CD4-positive, alpha-beta T cell treated with Interleukin-1 beta for 1 hour (primary cell): ENCODE data around the gene TENM3.
"Not testable (repeated sequence)": the region's sequence is repeated elsewhere in the genome, so short reads cannot be mapped to it uniquely, and the experiment has no call there.

Source experiments
- DNase-seq, 2 donors: peaks; one replicate each; pipeline ENCODE4 v3.0.0-alpha.2; 2020 to 2022

Gene TENM3

DNA sequence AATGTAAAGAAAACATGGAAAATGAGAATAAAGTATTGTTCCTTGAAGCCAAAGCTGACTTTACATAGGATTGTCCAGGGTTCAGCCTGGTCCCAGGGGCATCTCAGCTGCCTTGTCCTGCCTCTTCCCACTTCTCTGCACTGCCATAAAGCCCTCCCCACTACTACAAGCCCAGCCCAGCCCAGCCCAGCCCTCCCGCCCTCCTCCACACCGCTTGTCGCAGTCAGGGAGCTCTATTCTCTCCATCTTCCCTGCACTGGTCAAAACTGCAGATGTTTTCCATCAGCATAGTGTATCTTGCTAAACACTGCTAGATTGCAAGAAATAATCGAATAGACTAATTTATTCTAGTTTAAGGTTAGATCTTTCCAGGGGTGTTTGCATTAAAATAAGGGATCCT is 100.3 kb downstream of the TENM3 start:
- no peak for DNase-seq

DNA sequence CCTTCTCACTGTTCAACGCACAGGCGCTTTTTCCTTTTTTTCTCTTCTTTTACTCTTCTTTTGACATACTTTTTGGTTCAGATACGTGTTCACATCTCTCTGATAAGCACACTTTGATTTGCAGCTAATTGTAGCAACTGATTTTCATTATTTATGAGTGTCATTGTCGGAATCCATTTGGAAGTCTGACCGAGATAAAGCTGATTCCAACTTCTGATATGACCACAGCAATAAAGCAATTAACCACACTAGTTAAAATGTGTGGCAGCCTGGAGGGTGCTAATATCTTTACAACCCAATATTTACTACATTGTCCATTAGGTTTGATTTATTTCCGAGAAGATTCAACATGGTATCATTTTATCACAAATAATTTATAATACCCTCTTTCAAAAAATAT is 101.8 kb downstream of the TENM3 start:
- DNase-seq, result no peak

DNA sequence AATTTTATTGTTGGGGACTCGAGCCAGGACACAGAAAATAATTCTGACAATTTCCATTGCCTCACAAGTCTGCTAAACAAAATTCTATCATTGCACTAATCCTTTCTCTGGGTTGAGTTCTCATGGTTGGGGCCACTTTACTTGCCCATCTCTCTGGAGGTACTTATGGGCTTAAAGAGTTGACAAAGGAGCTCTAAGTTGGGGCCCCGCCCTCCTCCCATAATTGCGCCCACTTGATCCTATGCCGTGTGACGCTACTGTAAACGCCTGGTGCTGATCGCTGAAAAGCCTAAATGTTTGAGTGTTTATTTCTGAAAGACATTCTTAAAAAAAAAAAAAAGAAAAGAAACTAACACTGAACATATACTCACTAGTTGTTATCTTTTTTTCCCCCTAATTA is 103.0 kb downstream of the TENM3 start:
- no peak for DNase-seq

DNA sequence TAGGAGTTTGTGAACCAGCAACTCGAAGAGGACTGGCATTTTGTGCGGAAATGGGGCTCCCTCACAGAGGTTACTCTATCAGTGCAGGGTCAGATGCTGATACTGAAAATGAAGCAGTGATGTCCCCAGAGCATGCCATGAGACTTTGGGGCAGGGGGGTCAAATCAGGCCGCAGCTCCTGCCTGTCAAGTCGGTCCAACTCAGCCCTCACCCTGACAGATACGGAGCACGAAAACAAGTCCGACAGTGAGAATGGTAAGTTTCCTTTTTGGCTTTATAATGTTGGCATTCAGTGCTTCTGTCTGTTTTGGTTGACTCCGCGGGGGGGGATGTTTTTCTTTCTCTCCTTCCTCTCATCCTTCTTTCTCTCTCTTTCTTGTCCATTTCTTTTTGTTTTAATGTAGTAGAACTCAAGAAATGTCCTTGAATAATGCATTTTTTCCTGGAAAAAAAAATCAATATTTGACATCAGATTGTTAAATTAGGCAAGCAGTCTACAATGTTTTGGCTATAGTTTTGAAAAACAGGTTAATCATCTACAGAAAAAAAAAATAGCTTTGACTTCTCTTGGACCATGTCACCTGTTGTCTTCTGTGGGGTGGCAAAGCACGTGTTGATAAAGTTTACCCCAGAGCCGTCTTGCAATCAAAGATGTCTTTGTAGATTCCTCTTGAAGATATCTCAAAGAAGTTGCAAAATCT is 103.6 kb downstream of the TENM3 start:
- DNase-seq, result no peak

DNA sequence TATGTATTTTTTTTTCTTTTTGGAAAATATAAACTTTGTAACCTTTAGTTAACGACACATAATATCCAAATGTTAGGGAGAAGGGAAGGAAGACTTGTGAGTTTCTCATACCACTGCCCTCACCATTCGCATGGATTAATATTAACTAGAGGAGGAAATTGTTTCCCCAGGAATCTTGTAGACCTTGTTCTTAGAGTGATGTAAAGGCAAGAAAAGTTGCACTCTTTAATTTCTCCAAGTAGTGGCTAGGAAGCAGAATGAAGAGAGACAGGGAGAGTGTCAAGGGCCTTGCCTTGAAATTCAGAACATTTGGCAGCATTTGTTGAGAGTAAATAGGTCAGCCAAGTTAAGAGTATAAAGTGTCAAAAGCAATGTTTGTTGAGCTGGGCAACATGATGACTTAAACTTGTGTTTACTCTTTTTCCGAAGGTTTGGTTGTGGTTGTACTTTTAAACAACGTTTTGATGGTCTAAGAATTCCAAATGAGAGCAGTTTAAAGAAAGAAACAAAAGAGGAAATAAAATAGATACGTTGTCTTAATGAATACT is 105.7 kb downstream of the TENM3 start:
- no peak for DNase-seq

DNA sequence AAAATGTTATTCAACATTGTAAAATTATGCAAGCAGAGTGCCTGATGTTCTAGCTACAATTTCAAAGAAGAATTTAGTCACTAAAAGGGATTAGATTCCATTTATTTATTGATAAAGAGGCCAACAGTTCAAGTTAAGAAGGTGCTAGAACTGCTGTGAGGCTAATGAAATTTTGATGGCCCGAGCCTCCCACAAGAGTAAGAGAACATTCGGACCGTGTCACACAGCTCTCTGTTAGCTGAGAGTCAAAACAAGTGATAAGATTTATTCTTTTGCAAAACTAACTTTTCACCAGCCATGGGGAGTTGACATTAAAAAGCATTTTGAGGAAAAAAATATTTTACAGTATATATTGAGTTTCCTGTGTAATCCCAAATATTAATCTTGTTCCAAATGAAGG is 106.8 kb downstream of the TENM3 start:
- DNase-seq, result no peak

DNA sequence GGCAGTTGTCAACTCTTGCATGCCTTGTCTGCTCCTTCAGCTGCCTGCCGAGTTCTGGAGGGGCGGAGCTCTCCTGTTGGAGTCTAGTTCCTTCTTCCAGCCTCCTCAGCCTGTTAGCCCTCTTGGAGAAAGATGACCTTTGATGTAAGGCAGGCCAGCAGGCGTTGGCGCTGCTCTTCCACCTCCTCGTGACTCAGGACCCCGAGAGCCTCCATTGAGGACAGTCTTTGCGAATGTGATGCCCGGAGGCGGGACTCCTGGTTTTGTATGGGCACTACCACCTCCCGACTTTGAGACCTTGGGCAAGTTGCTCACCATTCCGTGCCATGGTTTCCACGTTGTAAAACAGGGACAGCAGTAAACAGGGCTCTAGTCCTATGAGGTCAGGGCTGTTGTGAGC is 108.3 kb downstream of the TENM3 start:
- DNase-seq, result no peak

DNA sequence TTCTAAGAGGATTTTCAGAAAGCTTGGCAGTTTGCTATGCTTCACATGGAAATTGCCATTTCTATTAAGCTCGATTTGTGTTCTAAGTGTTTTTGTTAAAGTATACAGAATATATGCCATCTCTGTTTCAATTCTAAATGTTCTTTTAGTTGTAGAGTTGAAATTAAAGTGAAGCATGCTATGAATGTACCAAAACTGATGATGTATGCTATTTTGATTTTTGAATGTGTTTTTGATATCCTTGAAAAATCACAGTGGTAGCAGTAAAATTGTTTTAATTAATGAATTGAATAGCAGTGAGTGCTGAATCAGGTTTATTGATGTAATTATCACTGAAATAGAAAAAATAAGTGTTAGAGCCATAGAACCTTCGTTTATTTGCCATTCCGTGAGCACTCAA is 110.9 kb downstream of the TENM3 start:
- DNase-seq, result no peak

DNA sequence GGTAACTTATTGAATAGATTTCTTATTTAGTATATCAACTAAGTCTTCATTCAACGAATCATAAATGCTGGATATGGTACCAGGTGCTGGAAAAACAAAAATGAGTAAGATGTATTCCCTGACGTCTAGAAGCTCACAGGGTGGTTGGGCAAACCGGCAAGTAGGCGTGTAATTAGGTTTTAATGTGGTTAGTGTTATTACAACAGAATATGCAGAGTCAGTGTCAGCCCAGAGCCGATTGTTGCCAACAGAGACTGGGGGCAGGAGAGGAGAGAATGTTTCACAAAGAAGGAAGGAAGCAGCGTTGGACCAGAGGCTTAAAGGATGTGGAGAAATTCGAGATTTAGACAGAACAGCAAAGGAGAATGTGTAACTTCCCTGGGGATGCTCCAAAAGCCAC is 111.7 kb downstream of the TENM3 start:
- DNase-seq, result no peak

DNA sequence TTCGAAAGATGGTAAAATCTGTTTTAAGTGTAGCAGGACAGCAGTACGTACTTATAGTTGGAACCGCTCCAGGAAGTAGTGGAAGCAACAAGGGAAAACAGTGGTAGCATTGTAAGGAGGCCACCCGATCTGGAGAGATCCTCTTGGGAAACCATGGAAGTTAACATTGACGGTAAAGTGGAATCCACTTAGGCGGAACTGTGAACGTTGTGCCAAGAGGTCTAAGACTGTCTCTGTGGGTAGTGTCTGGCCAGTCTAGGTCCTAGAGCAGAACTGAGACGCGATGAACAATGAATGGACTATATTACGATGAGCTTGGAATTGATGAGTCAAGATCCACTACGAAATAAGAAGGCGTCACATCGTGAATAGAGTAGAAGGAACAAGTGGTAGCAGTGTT is 124.0 kb downstream of the TENM3 start:
- DNase-seq, result no peak

DNA sequence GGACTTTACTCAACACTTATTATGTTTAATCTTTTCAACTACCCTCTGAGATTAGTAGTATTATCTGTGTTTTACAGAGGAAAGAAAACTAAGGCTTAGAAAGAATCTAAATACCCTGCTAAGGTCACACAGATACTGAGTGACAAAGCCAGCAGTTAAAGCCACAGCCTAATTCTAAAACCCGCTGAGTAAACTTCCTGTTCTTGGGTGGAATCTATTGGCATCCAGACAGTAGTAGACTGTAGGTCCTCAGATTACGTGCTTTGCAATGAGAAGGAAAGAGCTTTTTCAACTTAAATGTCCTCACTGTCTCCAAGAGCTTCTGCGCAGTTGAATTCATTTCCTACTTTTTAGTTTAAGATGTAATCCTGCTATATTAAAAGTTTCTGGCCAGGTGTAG is 126.0 kb downstream of the TENM3 start:
- no peak for DNase-seq

DNA sequence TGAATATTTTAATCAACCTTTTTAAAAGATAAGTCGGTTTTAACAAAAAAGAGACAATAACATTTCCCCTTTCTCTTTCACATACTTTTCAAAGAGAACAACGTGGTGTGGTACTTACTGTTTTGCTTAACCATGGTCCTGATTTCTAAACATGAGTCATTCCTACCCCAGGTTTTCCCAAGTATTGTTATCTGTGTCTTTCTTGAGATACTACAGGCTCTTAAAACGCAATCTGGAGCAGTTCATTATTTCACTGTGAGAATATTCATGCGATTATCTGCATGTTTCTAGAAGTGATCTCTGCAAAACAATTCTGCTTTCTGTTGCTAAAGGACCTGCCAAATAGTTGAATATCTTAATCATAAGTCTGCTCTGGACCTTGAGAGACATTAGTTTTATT is 127.3 kb downstream of the TENM3 start:
- no peak for DNase-seq

DNA sequence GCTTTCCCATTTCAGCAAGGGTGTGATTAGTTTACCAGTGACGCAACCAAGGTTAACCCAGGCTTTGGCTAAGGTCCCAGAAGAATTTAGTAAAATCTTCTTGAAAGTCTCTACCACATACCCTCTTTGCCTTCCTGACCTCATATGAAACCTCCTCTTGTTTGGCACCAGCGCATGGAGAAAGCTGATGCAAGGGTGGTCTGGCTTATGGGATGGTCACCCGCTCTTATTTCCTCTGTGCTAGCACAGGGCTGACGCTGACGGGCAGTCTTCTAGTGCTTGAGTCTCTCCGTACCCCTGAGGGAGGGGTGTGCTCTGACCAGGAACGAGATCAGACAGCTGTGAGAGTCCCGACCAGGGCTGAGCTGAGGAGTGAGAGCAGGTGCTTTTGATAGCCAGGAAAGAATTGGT is 137.6 kb downstream of the TENM3 start:
- no peak for DNase-seq

DNA sequence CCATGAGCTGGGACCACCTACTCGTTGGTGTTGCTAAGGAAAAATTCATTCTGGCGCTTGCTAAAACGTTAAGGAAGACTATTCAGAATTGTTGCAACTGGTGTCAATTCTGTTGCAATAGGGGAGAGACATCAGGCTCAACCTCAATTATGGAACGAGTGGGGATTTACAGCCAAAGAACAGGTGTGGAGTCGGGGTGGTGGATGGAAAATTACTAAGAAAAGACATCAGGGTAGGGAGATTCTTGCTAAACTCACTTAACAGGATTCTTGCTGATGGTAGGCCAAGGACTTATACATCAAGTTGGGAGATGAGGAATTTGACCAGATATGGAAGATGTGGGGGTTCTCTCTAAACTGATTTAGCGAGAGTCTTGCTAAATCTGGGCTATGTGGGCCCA is 139.7 kb downstream of the TENM3 start:
- DNase-seq, result no peak

DNA sequence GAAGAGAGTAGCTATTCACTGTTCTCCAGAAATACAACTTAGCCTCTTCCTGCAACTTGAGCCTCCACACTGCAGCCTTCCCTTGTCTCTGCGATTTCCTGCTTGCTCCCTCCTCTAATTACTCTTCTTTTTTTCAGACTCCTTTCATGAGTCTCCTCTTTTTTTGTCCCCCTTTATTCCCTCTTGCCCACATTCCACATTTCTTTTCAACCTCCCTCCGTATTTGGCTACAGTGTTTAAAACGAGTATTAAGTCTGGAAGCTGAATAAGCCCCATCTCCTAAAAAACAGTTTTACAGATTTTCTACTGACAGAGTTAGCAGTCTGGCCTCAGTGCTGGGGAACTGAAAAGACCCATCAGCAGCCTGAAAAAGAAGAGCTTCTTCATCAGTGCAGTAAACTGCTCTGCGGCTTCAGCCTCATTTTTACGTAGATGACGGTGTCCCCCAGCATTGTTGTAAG is 141.5 kb downstream of the TENM3 start:
- DNase-seq, result no peak

DNA sequence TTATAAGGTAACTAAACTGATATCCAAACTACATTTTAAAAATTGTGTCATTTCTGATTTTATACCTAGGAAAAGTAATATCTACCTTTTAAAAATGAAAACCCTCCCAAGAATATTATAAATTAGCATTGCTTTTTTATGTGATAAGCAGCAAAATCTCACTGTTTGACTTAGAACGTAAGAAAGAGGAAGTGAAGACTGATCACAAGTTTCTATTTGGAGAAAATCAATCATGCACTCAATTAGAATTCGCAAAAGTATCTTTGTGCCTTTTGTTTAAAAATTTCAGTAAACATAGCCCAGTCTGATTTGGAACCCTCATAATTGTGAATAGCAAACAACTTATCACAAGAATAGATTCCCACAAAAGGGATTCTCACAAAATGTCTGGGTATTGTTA is 142.7 kb downstream of the TENM3 start:
- no peak for DNase-seq

DNA sequence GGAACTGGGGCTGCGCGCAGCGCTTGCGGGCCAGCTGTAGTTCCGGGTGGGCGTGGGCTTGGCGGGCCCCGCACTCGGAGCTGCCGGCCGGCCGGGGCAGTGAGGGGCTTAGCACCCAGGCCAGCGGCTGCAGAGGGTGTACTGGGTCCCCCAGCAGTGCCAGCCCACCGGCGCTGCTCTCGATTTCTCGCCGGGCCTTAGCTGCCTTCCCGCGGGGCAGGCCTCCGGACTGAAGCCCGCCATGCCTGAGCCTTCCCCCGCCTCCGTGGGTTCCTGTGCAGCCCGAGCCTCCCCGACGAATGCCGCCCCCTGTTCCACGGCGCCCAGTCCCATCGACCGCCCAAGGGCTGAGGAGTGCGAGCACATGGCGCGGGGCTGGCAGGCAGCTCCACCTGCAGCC is 143.4 kb downstream of the TENM3 start:
- not testable (repeated sequence) for DNase-seq

DNA sequence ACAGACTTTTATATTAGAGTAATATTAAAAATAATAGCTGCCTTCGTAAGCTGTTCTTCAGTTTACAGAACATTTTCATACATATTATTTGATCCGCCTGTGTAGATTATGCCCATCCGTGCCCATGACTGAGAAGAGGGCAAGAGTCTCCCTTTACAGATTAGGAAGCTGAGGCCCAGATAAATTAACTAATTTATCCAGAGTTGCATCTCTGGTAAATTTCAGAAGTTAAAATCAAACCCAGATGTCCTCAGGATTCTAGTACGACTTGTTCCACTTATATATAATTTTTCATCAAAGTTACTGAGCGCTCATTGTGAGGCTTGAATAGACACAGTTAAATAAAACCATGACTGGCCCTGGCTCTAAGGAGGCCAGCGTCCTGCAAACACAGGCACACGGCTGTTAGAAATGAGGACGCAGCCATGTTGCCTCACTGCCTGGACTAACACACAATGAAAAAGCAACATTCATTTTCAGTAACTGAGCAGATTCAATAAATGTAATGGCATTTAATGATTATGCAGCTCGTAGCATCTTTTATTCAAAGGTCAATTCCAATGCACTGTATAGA is 148.0 kb downstream of the TENM3 start:
- DNase-seq, result no peak

DNA sequence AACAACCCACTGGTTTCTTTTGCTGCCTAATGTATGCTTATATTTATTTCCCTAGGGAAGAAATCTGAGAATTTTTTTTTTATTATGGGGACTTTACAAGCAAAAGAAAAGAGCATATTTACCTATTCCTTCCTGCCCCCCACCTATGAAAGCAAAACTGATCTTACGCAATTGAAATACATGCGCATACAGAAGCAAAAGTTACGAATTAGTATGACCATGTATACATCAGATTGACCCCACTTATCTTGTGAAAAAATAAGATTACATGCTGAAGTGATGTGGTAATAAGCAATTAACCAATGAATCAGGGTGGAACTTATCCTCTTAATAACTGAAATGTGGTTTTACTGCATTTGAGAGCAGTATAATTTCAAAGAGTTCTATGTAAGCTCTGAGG is 151.0 kb downstream of the TENM3 start:
- no peak for DNase-seq

DNA sequence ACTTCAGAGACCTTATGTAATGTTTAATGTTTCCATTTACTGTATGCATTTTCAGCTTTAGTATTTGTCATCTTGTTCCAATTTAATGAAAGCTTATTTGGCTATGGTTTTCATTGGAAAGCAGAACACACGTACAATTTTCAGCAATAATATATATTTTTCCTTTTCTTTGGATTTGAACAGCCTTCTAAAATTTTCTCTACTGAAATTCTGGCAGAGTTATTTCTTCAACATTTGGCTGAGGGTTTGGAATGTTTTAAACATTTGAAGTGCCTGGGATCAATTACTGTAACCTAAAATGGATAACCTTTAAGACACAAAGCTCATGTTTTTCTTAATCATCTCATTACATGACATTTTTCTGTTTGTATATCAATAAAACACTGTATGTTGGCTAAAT is 156.9 kb downstream of the TENM3 start:
- DNase-seq, result no peak

DNA sequence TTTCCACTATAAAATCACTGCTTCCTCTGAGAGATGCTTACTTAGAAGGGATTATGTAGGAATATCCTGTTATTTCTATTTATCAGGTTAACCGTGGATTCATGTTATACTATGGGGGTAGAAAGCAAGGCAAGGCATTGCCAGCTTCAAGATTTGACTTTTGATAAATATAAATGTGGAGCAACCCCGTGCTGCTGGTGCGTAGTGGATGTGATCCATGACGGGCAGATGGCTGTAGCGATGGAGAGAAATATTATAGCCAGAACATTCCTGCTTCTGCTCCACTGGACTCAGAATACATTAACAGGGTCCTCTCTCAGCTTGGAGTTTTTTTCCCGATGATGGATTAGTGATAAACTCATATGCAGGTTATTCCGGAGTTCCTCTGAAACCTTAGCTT is 157.6 kb downstream of the TENM3 start:
- no peak for DNase-seq

DNA sequence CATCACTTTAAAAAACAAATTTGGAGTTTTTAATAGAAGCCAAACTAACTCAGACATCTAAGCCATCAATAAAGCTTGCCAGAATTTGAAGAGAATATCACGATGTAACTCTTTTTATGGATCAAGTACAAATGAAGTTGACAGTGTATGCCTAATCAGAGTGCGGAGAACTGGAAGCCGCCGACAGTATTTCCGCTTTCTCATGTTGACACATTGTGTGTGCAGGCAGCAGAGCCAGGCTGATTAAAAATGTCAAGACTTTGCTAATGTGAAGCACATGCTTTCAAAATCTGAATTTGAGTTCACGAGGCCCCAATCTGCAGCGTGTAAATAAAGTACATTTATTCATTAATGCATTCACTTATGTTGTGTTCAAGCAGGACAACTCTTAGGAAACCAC is 161.2 kb downstream of the TENM3 start:
- DNase-seq, result no peak

DNA sequence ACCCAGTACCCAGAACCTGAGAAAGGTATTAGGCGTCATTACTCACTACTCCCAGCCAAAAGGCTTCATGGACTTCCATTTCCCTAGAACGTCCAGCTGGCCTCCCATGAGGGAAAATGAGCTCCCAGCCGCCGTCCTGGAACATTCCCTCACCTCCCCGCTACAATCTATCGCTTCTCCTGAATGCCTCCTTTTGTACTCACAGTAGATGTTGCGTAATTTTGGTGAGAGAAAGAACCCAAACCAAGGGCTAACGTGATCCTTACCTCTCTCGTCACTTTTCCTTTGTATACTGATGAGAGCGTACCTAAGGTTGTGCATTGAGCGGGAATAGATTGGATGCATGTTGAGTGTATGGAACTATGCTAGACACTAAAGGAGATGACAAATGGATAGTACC is 161.9 kb downstream of the TENM3 start:
- no peak for DNase-seq

DNA sequence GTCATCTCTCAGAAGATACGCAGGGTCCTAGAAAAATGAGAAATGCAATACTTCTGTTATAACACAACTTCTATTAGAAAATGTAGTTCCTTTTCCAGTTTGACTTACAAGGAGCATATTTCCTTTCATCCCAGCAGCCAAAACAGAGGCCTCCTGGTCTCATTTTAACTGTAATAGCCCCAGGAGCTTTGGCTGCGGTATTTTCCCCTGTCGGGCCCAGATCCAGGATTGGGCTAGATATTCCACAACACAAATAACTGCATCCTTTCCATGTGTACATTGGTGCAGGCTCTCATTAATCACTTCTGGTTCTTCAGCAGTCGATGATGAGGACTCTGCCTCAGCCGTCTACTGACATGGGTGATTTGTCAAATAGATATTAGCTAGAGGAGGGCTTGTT is 166.1 kb downstream of the TENM3 start:
- DNase-seq, result no peak

DNA sequence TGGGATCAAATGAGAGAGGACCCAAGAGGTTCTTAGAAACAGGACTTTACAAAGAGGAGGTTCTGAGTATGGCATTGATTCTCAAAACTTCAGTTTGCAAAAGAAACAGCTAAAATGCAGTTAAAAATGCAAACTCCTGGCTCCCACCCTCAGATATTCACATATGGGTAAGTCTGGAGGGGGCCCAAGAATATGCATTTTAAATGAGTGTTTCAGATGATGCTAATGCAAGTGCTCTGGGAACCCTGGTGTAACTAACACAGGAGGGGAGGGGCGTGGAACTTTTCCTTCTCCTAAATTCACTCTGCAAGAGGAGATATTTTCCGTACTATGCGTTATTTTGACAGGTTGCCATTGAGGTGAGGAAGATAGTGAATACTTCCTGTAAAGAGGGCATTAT is 168.2 kb downstream of the TENM3 start:
- no peak for DNase-seq
